ENCODE measurements around the gene FAM241A.
"Not testable (repeated sequence)": the region's sequence is repeated elsewhere in the genome, so short reads cannot be mapped to it uniquely, and the experiment has no call there.

Gene FAM241A

GRCh38 chr4:112168719-112169500 lies 23.7 kb downstream of the FAM241A start:
- no peak overlapping the region for H3K27ac ChIP-seq
- no peaks in the 10 kb centered on the region for H3K36me3 ChIP-seq
- H3K9me3 ChIP-seq, result no peaks in the 10 kb centered on the region
- TF ChIP-seq CTCF (IDR thresholded peaks at IDR 0.05), result no peak
- no peak overlapping the region for H3K4me3 ChIP-seq (ENCODE audit: low read depth in 1 of 2, low read length in 1 of 2)
- no peaks in the 10 kb centered on the region for H3K27me3 ChIP-seq
- no peaks in the 10 kb centered on the region for H3K4me1 ChIP-seq (ENCODE audit: control insufficient read depth in 1 of 2, insufficient read depth in 1 of 2, low read depth in 1 of 2, low read length in 1 of 2)

GRCh38 chr4:112170451-112170993 lies 25.3 kb downstream of the FAM241A start:
- Histone ChIP-seq H3K4me1 (ENCODE audit: control insufficient read depth in 1 of 2, insufficient read depth in 1 of 2, low read depth in 1 of 2, low read length in 1 of 2) (no peaks in the 10 kb centered on the region), H3K36me3 (no peaks in the 10 kb centered on the region), H3K9me3 (no peaks in the 10 kb centered on the region), H3K4me3 (ENCODE audit: low read depth in 1 of 2, low read length in 1 of 2) (no peak overlapping the region), H3K27me3 (no peaks in the 10 kb centered on the region), H3K27ac (no peak overlapping the region)
- TF ChIP-seq CTCF (IDR thresholded peaks at IDR 0.05), result no peak

GRCh38 chr4:112171051-112171763 lies 26.0 kb downstream of the FAM241A start:
- not testable (repeated sequence) for H3K36me3 ChIP-seq; H3K27me3 ChIP-seq; H3K9me3 ChIP-seq; H3K4me3 ChIP-seq (ENCODE audit: low read depth in 1 of 2, low read length in 1 of 2); H3K27ac ChIP-seq; H3K4me1 ChIP-seq (ENCODE audit: control insufficient read depth in 1 of 2, insufficient read depth in 1 of 2, low read depth in 1 of 2, low read length in 1 of 2)

- TF ChIP-seq CTCF (IDR thresholded peaks at IDR 0.05), result no peak
- no peaks in the 10 kb centered on the region for H3K36me3 ChIP-seq
- H3K4me1 ChIP-seq (ENCODE audit: control insufficient read depth in 1 of 2, insufficient read depth in 1 of 2, low read depth in 1 of 2, low read length in 1 of 2), result no peaks in the 10 kb centered on the region
- no peak overlapping the region for H3K27ac ChIP-seq
- no peaks in the 10 kb centered on the region for H3K9me3 ChIP-seq
- H3K27me3 ChIP-seq, result no peaks in the 10 kb centered on the region
- H3K4me3 ChIP-seq (ENCODE audit: low read depth in 1 of 2, low read length in 1 of 2), result no peak overlapping the region
Observed at GRCh38 chr4:112172180-112172579, 26.9 kb downstream of the FAM241A start.

- H3K4me1 ChIP-seq (ENCODE audit: control insufficient read depth in 1 of 2, insufficient read depth in 1 of 2, low read depth in 1 of 2, low read length in 1 of 2), result no peaks in the 10 kb centered on the region
- TF ChIP-seq CTCF (IDR thresholded peaks at IDR 0.05), result no peak
- H3K27me3 ChIP-seq, result no peaks in the 10 kb centered on the region
- no peak overlapping the region for H3K4me3 ChIP-seq (ENCODE audit: low read depth in 1 of 2, low read length in 1 of 2)
- H3K9me3 ChIP-seq, result no peaks in the 10 kb centered on the region
- no peak overlapping the region for H3K27ac ChIP-seq
- no peaks in the 10 kb centered on the region for H3K36me3 ChIP-seq
Observed at GRCh38 chr4:112173593-112174558, 28.6 kb downstream of the FAM241A start.
